GM23338 (cell line): Measurements from ENCODE around the gene MAP1LC3B2. TPM values are rescaled to one million over a fixed set of nuclear protein-coding genes. Genes with fewer than 3 reads are reported as not detected.

Experiments used
- ATAC-seq: fragments of 200-7000 bp; cut with Tn5 transposase; 3 replicates; pipeline ENCODE4 v1.9.1; 2020
- DNase-seq: peaks from one replicate; pipeline ENCODE4 v3.0.0-alpha.2; 2015; ENCODE audit warnings: low spot score
- H2AFZ ChIP-seq: fragments of 200-600 bp; sonication (generic); 2 replicates; pipeline ENCODE4 v1.8.0; 2016; ENCODE audit warnings: antibody characterized with exemption, mild to moderate bottlenecking, moderate library complexity
- H3F3A ChIP-seq: fragments of 200-600 bp; sonication (generic); replicated peaks from 2 replicates; pipeline ENCODE4 v1.8.0; 2017; ENCODE audit warnings: antibody characterized with exemption, mixed run types, low read depth
- H3K27ac ChIP-seq: fragments of 200-600 bp; sonication (generic); 2 replicates; pipeline ENCODE4 v1.6.1; 2016; ENCODE audit warnings: low read depth
- H3K27me3 ChIP-seq: fragments of 200-600 bp; sonication (generic); 2 replicates; pipeline ENCODE4 v1.8.0; 2016; ENCODE audit warnings: mild to moderate bottlenecking, mixed run types, moderate library complexity; ENCODE audit not compliant: insufficient read depth
- H3K36me3 ChIP-seq: fragments of 200-600 bp; sonication (generic); 2 replicates; pipeline ENCODE4 v1.8.0; 2016; ENCODE audit warnings: mild to moderate bottlenecking; ENCODE audit not compliant: insufficient read depth
- H3K4me1 ChIP-seq: fragments of 200-600 bp; sonication (generic); 2 replicates; pipeline ENCODE4 v1.8.0; 2016; ENCODE audit warnings: mild to moderate bottlenecking, moderate library complexity; ENCODE audit not compliant: insufficient read depth
- H3K4me2 ChIP-seq: fragments of 200-600 bp; sonication (generic); 2 replicates; pipeline ENCODE4 v1.7.1; 2017; ENCODE audit warnings: mixed run types
- H3K4me3 ChIP-seq: fragments of 200-600 bp; sonication (generic); 2 replicates; pipeline ENCODE4 v1.6.1; 2016; ENCODE audit warnings: mixed run types
- H3K79me2 ChIP-seq: fragments of 200-600 bp; sonication (generic); replicated peaks from 2 replicates; pipeline ENCODE4 v1.8.0; 2017; ENCODE audit warnings: mild to moderate bottlenecking; ENCODE audit not compliant: insufficient read depth
- H3K9me2 ChIP-seq: fragments of 200-600 bp; sonication (generic); 2 replicates; pipeline ENCODE4 v1.8.0; 2017; ENCODE audit not compliant: insufficient read depth
- H4K20me1 ChIP-seq: fragments of 200-600 bp; sonication (generic); replicated peaks from 2 replicates; pipeline ENCODE4 v1.8.0; 2017; ENCODE audit warnings: mild to moderate bottlenecking; ENCODE audit not compliant: insufficient read depth
- H3K27ac Mint-ChIP-seq: 2 replicates; pipeline ENCODE4 v1.8.0; 2020; ENCODE audit warnings: inconsistent platforms, mild to moderate bottlenecking, moderate library complexity, mixed read lengths
- H3K27me3 Mint-ChIP-seq: 3 replicates; pipeline ENCODE4 v1.8.0; 2022; ENCODE audit warnings: low read depth, mild to moderate bottlenecking, moderate library complexity, mixed read lengths, inconsistent platforms; ENCODE audit not compliant: insufficient read depth, poor library complexity
- H3K36me3 Mint-ChIP-seq: 3 replicates; pipeline ENCODE4 v1.8.0; 2021; ENCODE audit warnings: low read depth, mild to moderate bottlenecking, inconsistent platforms, moderate library complexity, mixed read lengths
- H3K4me1 Mint-ChIP-seq: 3 replicates; pipeline ENCODE4 v1.8.0; 2020; ENCODE audit warnings: mild to moderate bottlenecking, inconsistent platforms, mixed read lengths
- H3K4me3 Mint-ChIP-seq: 3 replicates; pipeline ENCODE4 v1.8.0; 2021; ENCODE audit warnings: moderate library complexity, mild to moderate bottlenecking, inconsistent platforms, mixed read lengths
- H3K9me3 Mint-ChIP-seq: 3 replicates; pipeline ENCODE4 v1.8.0; 2020; ENCODE audit warnings: moderate library complexity, mild to moderate bottlenecking, inconsistent platforms, mixed read lengths
- EZH2phosphoT487 ChIP-seq: fragments of 200-600 bp; sonication (generic); IDR thresholded peaks from one replicate; pipeline ENCODE4 v1.8.1; 2018; ENCODE audit warnings: antibody characterized with exemption; ENCODE audit not compliant: unreplicated experiment
- STAT1 ChIP-seq: IDR thresholded peaks from one replicate; pipeline ENCODE4 v1.6.1; 2016; ENCODE audit warnings: antibody characterized with exemption; ENCODE audit not compliant: unreplicated experiment
- polyA plus RNA-seq: library from polyadenylated mRNA; unstranded; fragments of >200 nt; fragmentation: Nextera tagmentation; extraction: Ambion mirVana; gene quantifications from 2 replicates; pipeline ENCODE4 v1.2.1, GENCODE V29; 2016
- total RNA-seq: library from RNA; depleted of rRNA; stranded (reverse); fragments of >200 nt; shearing (Covaris generic); gene quantifications from 2 replicates; pipeline ENCODE4 v1.2.3, GENCODE V29; 2014
- TF ChIP-seq, protein P1 (sequence below): fragments of 250-450 bp; sonication (Bioruptor Pico); IDR thresholded peaks from 2 replicates; pipeline ENCODE4 v1.5.0; 2020; ENCODE audit warnings: mild to moderate bottlenecking, moderate library complexity
- TF ChIP-seq, protein P2 (sequence below), 2 experiments: fragments of 200-600 bp in 1 of 2; sonication (generic) in 1 of 2; conservative IDR thresholded peaks; 2 replicates each; pipeline versions ENCODE4 v1.5.1 to v1.6.1; 2016 to 2017; ENCODE audit warnings: antibody characterized with exemption in 2 of 2, low read depth in 2 of 2, mild to moderate bottlenecking in 2 of 2, moderate library complexity in 1 of 2

MAP1LC3B2 gene
- total and polyA plus RNA-seq, 2 experiments from 2014 or later, result 1.3 to 6.7 TPM

DNA sequence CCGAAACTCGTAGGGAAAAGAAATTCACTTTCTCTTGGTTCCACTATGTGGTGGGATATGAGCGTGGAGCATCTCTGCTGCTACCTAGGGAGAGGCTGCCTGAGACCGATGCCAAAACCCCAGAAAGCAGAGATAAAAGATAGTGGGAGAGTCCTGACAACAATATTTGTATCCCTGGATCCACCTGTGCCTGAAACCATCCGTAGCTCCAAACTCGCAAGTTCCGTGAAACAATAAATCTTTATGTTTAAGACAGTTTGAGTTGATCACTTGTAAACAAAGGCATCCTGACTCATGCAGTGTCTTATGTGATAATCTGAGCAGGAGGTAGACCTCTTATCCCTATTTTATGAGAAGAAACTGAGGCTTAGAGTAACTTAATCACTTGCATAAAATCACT lies 2.9 kb downstream of the MAP1LC3B2 start:
- ATAC-seq (no peak), DNase-seq (no peak)
- no peaks in the 10 kb centered on the region for H4K20me1 ChIP-seq
- no peak overlapping the region for H3K4me3 ChIP-seq
- no peaks in the 10 kb centered on the region for H3K36me3 ChIP-seq
- no peak overlapping the region for H3K27ac ChIP-seq
- H3K9me3 Mint-ChIP-seq, result peaks cover 15% of the 10 kb centered on the region
- H3K4me2 ChIP-seq, result no peak overlapping the region
- H3K27me3 Mint-ChIP-seq, result peaks cover 14% of the 10 kb centered on the region
- H3K9me2 ChIP-seq, result no peaks in the 10 kb centered on the region
- H3K27me3 ChIP-seq, result no peaks in the 10 kb centered on the region
- no peaks in the 10 kb centered on the region for H3K79me2 ChIP-seq
- H3K4me3 Mint-ChIP-seq, result no peak overlapping the region
- TF ChIP-seq, protein P1, sequence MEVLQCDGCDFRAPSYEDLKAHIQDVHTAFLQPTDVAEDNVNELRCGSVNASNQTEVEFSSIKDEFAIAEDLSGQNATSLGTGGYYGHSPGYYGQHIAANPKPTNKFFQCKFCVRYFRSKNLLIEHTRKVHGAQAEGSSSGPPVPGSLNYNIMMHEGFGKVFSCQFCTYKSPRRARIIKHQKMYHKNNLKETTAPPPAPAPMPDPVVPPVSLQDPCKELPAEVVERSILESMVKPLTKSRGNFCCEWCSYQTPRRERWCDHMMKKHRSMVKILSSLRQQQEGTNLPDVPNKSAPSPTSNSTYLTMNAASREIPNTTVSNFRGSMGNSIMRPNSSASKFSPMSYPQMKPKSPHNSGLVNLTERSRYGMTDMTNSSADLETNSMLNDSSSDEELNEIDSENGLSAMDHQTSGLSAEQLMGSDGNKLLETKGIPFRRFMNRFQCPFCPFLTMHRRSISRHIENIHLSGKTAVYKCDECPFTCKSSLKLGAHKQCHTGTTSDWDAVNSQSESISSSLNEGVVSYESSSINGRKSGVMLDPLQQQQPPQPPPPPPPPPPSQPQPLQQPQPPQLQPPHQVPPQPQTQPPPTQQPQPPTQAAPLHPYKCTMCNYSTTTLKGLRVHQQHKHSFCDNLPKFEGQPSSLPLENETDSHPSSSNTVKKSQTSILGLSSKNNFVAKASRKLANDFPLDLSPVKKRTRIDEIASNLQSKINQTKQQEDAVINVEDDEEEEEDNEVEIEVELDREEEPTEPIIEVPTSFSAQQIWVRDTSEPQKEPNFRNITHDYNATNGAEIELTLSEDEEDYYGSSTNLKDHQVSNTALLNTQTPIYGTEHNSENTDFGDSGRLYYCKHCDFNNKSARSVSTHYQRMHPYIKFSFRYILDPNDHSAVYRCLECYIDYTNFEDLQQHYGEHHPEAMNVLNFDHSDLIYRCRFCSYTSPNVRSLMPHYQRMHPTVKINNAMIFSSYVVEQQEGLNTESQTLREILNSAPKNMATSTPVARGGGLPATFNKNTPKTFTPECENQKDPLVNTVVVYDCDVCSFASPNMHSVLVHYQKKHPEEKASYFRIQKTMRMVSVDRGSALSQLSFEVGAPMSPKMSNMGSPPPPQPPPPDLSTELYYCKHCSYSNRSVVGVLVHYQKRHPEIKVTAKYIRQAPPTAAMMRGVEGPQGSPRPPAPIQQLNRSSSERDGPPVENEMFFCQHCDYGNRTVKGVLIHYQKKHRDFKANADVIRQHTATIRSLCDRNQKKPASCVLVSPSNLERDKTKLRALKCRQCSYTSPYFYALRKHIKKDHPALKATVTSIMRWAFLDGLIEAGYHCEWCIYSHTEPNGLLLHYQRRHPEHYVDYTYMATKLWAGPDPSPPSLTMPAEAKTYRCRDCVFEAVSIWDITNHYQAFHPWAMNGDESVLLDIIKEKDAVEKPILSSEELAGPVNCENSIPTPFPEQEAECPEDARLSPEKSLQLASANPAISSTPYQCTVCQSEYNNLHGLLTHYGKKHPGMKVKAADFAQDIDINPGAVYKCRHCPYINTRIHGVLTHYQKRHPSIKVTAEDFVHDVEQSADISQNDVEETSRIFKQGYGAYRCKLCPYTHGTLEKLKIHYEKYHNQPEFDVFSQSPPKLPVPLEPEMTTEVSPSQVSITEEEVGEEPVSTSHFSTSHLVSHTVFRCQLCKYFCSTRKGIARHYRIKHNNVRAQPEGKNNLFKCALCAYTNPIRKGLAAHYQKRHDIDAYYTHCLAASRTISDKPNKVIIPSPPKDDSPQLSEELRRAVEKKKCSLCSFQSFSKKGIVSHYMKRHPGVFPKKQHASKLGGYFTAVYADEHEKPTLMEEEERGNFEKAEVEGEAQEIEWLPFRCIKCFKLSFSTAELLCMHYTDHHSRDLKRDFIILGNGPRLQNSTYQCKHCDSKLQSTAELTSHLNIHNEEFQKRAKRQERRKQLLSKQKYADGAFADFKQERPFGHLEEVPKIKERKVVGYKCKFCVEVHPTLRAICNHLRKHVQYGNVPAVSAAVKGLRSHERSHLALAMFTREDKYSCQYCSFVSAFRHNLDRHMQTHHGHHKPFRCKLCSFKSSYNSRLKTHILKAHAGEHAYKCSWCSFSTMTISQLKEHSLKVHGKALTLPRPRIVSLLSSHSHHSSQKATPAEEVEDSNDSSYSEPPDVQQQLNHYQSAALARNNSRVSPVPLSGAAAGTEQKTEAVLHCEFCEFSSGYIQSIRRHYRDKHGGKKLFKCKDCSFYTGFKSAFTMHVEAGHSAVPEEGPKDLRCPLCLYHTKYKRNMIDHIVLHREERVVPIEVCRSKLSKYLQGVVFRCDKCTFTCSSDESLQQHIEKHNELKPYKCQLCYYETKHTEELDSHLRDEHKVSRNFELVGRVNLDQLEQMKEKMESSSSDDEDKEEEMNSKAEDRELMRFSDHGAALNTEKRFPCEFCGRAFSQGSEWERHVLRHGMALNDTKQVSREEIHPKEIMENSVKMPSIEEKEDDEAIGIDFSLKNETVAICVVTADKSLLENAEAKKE (CRISPR knock-in tag), result no peak
- no peak for TF ChIP-seq STAT1
- TF ChIP-seq, protein P2, sequence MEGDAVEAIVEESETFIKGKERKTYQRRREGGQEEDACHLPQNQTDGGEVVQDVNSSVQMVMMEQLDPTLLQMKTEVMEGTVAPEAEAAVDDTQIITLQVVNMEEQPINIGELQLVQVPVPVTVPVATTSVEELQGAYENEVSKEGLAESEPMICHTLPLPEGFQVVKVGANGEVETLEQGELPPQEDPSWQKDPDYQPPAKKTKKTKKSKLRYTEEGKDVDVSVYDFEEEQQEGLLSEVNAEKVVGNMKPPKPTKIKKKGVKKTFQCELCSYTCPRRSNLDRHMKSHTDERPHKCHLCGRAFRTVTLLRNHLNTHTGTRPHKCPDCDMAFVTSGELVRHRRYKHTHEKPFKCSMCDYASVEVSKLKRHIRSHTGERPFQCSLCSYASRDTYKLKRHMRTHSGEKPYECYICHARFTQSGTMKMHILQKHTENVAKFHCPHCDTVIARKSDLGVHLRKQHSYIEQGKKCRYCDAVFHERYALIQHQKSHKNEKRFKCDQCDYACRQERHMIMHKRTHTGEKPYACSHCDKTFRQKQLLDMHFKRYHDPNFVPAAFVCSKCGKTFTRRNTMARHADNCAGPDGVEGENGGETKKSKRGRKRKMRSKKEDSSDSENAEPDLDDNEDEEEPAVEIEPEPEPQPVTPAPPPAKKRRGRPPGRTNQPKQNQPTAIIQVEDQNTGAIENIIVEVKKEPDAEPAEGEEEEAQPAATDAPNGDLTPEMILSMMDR (conservative IDR thresholded peaks at IDR 0.05; ENCODE audit: low read depth in 2 of 2), result no peak
- no peak overlapping the region for H2AFZ ChIP-seq
- H3K36me3 Mint-ChIP-seq, result peaks cover 10% of the 10 kb centered on the region; the same call in 1 of the 3 replicates
- no peaks in the 10 kb centered on the region for H3F3A ChIP-seq
- peaks cover 9% of the 10 kb centered on the region for H3K4me1 Mint-ChIP-seq
- peaks cover 5% of the 10 kb centered on the region; the same call in 1 of the 2 replicates for H3K4me1 ChIP-seq
- no peak overlapping the region for H3K27ac Mint-ChIP-seq

DNA sequence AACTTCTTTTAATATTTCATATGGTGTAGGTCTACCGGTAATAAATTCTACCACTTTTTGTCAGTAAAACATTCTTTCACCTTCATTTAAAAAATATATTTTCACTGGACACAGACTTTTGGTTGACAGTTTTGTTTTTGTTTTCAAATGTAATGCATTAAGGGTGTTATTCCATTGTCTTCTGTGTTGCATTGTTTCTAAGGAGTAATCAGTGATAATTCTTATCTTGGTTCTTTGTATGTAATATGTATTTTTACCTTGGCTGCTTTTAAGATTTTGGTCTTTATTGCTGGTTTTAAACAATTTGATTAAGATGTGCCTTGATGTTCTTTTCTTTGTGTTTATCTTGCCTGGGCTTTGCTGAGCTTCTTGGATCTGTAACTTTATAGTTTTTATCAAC lies 4.1 kb downstream of the MAP1LC3B2 start:
- H3K9me2 ChIP-seq, result no peaks in the 10 kb centered on the region
- no peak overlapping the region for H2AFZ ChIP-seq
- H3K9me3 Mint-ChIP-seq, result peaks cover 15% of the 10 kb centered on the region
- TF ChIP-seq EZH2phosphoT487, result no peak
- TF ChIP-seq, protein P1 (CRISPR knock-in tag), result no peak
- H3K4me3 ChIP-seq, result no peak overlapping the region
- ATAC-seq (no peak), DNase-seq (no peak)
- H3K79me2 ChIP-seq, result no peaks in the 10 kb centered on the region
- H3K27ac ChIP-seq, result no peak overlapping the region
- H3K4me1 Mint-ChIP-seq, result peaks cover 9% of the 10 kb centered on the region
- H3K36me3 Mint-ChIP-seq, result peaks cover 10% of the 10 kb centered on the region; the same call in 1 of the 3 replicates
- H3K36me3 ChIP-seq, result no peaks in the 10 kb centered on the region
- no peak overlapping the region for H3K4me2 ChIP-seq
- no peak overlapping the region for H3K27ac Mint-ChIP-seq
- H3K4me1 ChIP-seq, result peaks cover 5% of the 10 kb centered on the region; the same call in 1 of the 2 replicates
- no peak overlapping the region for H3K4me3 Mint-ChIP-seq
- no peaks in the 10 kb centered on the region for H3K27me3 ChIP-seq
- H3K27me3 Mint-ChIP-seq, result peaks cover 12% of the 10 kb centered on the region
- H3F3A ChIP-seq, result no peaks in the 10 kb centered on the region
- no peaks in the 10 kb centered on the region for H4K20me1 ChIP-seq
